ENCODE data around the gene NUDT21. TPM values are rescaled to one million over a fixed set of nuclear protein-coding genes. Genes with fewer than 3 reads are reported as not detected.

The NUDT21 gene
- total and polyA plus RNA-seq, 2 of the 4 experiments (the other 2 are of a cell fraction), result 52.4 to 166 TPM

DNA sequence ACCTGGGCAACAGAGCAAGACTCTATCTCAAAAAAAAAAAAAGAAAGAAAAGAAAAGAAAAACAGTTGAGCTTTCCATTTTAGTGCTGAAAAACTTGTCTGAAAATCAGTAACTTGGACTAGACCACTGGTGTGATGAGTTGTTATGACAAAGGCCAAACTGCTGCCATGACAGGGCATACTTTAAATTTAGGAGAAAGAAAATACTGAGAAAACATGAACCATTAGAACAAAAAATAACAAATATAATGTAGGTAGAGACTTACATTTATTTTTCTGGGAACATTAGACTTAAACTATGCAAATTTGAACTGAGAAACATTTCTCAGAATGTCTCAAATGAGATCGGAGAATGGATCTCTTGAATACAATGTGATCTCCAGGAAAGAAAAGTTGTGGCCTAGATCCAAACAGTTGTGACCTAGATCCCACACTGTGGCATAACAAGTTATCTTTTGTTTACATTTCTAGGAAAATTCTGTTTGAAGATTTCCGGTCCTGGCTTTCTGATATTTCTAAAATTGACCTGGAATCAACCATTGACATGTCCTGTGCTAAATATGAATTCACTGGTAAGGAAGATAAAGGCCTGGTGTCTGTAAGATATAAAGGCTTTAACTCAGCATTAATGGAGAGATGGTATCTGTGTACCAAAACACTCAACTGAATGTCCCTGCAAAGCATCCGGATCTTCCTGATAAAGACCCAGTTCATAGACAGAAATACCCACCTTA lies 11.1 kb upstream of the NUDT21 start:
- no peak overlapping the region for H3K18ac ChIP-seq (ENCODE audit: low read depth, low read length)
- ATAC-seq (ENCODE audit: low read depth) (no peak), DNase-seq (no peak)
- H3K4me3 ChIP-seq (ENCODE audit: insufficient read depth, low read depth, low read length), result no peak overlapping the region
- H2BK15ac ChIP-seq (ENCODE audit: low read depth, low read length), result no peak overlapping the region
- H3K27me3 ChIP-seq (ENCODE audit: control insufficient read depth, insufficient read depth, low read length), result no peaks in the 10 kb centered on the region
- H3K9me3 ChIP-seq (ENCODE audit: control insufficient read depth, insufficient read depth, low read length), result no peaks in the 10 kb centered on the region
- ChIA-PET CTCF (no interaction called here), POLR2A (ENCODE audit: unreplicated experiment) (no interaction called here)
- H4K20me1 ChIP-seq (ENCODE audit: insufficient read depth, low read length), result no peaks in the 10 kb centered on the region
- H3K36me3 ChIP-seq (ENCODE audit: control insufficient read depth, insufficient read depth, low read length), result peaks cover 27% of the 10 kb centered on the region
- no peak overlapping the region for H2BK120ac ChIP-seq (ENCODE audit: low read depth, low read length)
- H2AK9ac ChIP-seq (replicated peaks; ENCODE audit: low read depth, low read length, poor library complexity), result no peak overlapping the region
- in situ Hi-C loops (cut with MboI; ENCODE audit: low sequenced_read_pairs) (no loop called here), intact Hi-C loops (cut with micrococcal nuclease) (no loop called here), dilution Hi-C loops (cut with HindIII; ENCODE audit: low sequenced_read_pairs, unreplicated experiment) (no loop called here)
- H2AK5ac ChIP-seq (ENCODE audit: low read depth, low read length), result no peak overlapping the region
- H3K9me1 ChIP-seq (ENCODE audit: insufficient read depth, low read length), result peaks cover 3% of the 10 kb centered on the region; the same call in 1 of the 2 replicates
- no peak overlapping the region for H4K5ac ChIP-seq (ENCODE audit: low read depth, low read length)
- H3K4ac ChIP-seq (ENCODE audit: low read depth, low read length), result no peak overlapping the region
- no peak overlapping the region for H2AFZ ChIP-seq (replicated peaks; ENCODE audit: low read length, poor library complexity)
- H3K56ac ChIP-seq (ENCODE audit: extremely low read depth, insufficient read depth, low read length), result no peak overlapping the region
- H3K27ac ChIP-seq (ENCODE audit: insufficient read depth, low read length), result no peak overlapping the region
- H4K8ac ChIP-seq (ENCODE audit: low read depth in 2 of 2, low read length in 2 of 2), result no peak overlapping the region
- H3K14ac ChIP-seq (replicated peaks; ENCODE audit: low read depth, low read length), result no peak overlapping the region
- BruUV-seq (replicated peaks), result no TSS peak
- no CpG with 5 or more reads among the region's 3 CpGs for WGBS, 2 experiments (ENCODE audit: extremely low coverage in 2 of 2, insufficient read length in 1 of 2)
- peaks cover 5 to 13% of the 10 kb centered on the region in 2 experiments; a peak in 3 of 4 replicates for H3K79me1 ChIP-seq (ENCODE audit: low read depth in 1 of 2, low read length in 2 of 2)
- no peak overlapping the region for H3K4me2 ChIP-seq (ENCODE audit: low read depth, low read length)
- no peak overlapping the region for H3K9ac ChIP-seq (ENCODE audit: low read depth, low read length)
- H2BK20ac ChIP-seq (ENCODE audit: low read depth, low read length), result no peak overlapping the region
- TF ChIP-seq CEBPB (IDR thresholded peaks at IDR 0.05; ENCODE audit: low read depth, low read length) (no peak), MXI1 (IDR thresholded peaks at IDR 0.05; ENCODE audit: borderline replicate concordance, low read depth, low read length) (no peak), RAD21 (IDR thresholded peaks at IDR 0.05; ENCODE audit: low read length) (no peak), MAFK (IDR thresholded peaks at IDR 0.05; ENCODE audit: low read depth, low read length) (no peak), CHD1 (IDR thresholded peaks at IDR 0.05; ENCODE audit: low read depth, low read length) (no peak), RFX5 (IDR thresholded peaks at IDR 0.05; ENCODE audit: low read depth, low read length) (no peak), BHLHE40 (IDR thresholded peaks at IDR 0.05; ENCODE audit: low read depth, low read length) (no peak), POLR2A (IDR thresholded peaks at IDR 0.05; ENCODE audit: low read depth, low read length) (no peak), NFE2L2 (IDR thresholded peaks at IDR 0.05; ENCODE audit: low read depth, low read length) (no peak), SMC3 (IDR thresholded peaks at IDR 0.05; ENCODE audit: low read depth, low read length) (no peak), MAZ (IDR thresholded peaks at IDR 0.05; ENCODE audit: borderline replicate concordance, low read depth, low read length) (no peak), FOS (IDR thresholded peaks at IDR 0.05; ENCODE audit: low read depth, low read length) (no peak), RCOR1 (IDR thresholded peaks at IDR 0.05; ENCODE audit: insufficient replicate concordance, low read length) (no peak)
- TF ChIP-seq, protein P1, sequence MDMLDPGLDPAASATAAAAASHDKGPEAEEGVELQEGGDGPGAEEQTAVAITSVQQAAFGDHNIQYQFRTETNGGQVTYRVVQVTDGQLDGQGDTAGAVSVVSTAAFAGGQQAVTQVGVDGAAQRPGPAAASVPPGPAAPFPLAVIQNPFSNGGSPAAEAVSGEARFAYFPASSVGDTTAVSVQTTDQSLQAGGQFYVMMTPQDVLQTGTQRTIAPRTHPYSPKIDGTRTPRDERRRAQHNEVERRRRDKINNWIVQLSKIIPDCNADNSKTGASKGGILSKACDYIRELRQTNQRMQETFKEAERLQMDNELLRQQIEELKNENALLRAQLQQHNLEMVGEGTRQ (IDR thresholded peaks at IDR 0.05; ENCODE audit: low read depth, low read length), result no peak
- TF ChIP-seq, protein P2, sequence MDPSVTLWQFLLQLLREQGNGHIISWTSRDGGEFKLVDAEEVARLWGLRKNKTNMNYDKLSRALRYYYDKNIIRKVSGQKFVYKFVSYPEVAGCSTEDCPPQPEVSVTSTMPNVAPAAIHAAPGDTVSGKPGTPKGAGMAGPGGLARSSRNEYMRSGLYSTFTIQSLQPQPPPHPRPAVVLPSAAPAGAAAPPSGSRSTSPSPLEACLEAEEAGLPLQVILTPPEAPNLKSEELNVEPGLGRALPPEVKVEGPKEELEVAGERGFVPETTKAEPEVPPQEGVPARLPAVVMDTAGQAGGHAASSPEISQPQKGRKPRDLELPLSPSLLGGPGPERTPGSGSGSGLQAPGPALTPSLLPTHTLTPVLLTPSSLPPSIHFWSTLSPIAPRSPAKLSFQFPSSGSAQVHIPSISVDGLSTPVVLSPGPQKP (IDR thresholded peaks at IDR 0.05; ENCODE audit: borderline replicate concordance, low read depth, low read length), result no peak
- no peak overlapping the region for H4K91ac ChIP-seq (ENCODE audit: insufficient read depth, low read depth, low read length)
- H2BK5ac ChIP-seq (ENCODE audit: low read depth, low read length, poor library complexity, severe bottlenecking), result no peak overlapping the region
- no peaks in the 10 kb centered on the region for H3K4me1 ChIP-seq (ENCODE audit: control insufficient read depth, insufficient read depth, low read length)
- no peak overlapping the region for H3K23ac ChIP-seq (ENCODE audit: low read depth, low read length)

Measured in IMR-90 (cell line).